Measurements from ENCODE around the gene CADM1.

CADM1 gene

DNA sequence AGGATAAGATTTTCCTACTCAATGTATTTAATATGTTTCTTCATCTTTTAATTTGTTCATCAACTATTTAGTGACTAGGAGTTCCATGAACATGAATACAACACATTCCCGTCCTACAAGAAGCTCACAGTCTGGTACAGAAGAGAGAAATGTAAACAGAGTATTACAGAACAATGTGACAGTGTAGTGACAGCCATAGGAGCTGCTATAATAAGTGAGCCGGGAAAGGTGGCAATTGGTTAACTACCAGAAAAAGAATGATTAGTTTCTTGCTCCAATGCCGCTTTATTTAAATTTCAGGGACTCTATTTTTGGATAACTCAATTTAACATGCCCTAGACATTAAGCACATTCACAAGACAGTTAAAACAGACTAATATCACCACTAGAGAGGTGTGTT lies 192.3 kb downstream of the CADM1 start:
- no peak overlapping the region for H3K4me2 ChIP-seq (ENCODE audit: insufficient read depth, low read length)
- H3K9ac ChIP-seq (ENCODE audit: low read depth, low read length) = no peak overlapping the region
- no peak for ATAC-seq (ENCODE audit: insufficient read depth, low read depth)
- DNase-seq = no peak
- H3K79me2 ChIP-seq (ENCODE audit: insufficient read depth, low read length) = no peaks in the 10 kb centered on the region
- H3K9me3 ChIP-seq (ENCODE audit: insufficient read depth, low read length, severe bottlenecking) = no peaks in the 10 kb centered on the region
- no peaks in the 10 kb centered on the region for H3K36me3 ChIP-seq (ENCODE audit: insufficient read depth, low read length)
- H2AFZ ChIP-seq (ENCODE audit: low read depth, low read length) = no peak overlapping the region
- no peak overlapping the region for H3K27ac ChIP-seq (ENCODE audit: low read length)
- no peak for TF ChIP-seq EZH2 (IDR thresholded peaks at IDR 0.05; ENCODE audit: borderline replicate concordance, low read depth, low read length, severe bottlenecking)
- TF ChIP-seq, protein P1, sequence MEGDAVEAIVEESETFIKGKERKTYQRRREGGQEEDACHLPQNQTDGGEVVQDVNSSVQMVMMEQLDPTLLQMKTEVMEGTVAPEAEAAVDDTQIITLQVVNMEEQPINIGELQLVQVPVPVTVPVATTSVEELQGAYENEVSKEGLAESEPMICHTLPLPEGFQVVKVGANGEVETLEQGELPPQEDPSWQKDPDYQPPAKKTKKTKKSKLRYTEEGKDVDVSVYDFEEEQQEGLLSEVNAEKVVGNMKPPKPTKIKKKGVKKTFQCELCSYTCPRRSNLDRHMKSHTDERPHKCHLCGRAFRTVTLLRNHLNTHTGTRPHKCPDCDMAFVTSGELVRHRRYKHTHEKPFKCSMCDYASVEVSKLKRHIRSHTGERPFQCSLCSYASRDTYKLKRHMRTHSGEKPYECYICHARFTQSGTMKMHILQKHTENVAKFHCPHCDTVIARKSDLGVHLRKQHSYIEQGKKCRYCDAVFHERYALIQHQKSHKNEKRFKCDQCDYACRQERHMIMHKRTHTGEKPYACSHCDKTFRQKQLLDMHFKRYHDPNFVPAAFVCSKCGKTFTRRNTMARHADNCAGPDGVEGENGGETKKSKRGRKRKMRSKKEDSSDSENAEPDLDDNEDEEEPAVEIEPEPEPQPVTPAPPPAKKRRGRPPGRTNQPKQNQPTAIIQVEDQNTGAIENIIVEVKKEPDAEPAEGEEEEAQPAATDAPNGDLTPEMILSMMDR (IDR thresholded peaks at IDR 0.05; ENCODE audit: borderline replicate concordance, extremely low read depth, low read length, poor library complexity, severe bottlenecking) = no peak
- H3K4me1 ChIP-seq (ENCODE audit: insufficient read depth, low read length) = no peaks in the 10 kb centered on the region
- peaks cover 4% of the 10 kb centered on the region for H3K27me3 ChIP-seq (ENCODE audit: insufficient read depth, low read length, poor library complexity)
- no peak overlapping the region for H3K4me3 ChIP-seq (ENCODE audit: low read depth in 1 of 2, low read length in 2 of 2)
- no peaks in the 10 kb centered on the region for H4K20me1 ChIP-seq (ENCODE audit: insufficient read depth, low read length)

DNA sequence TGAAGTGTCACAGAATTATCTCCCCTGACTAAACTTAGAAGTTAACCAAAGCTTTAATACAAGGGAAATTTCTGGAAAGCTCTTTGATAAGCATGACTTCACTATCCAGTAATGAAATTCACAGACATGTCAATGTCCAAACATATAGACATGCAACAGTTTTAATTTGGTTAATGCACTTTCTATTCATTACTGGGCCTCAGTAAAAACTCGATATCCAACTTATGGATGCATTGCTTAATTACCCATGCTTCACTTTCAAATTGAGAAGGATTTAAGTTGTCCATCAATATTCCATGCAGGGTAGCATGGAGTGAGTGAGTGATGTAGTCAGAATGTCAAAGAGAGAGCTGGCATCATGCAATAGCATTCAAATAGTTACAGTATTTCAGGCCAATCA lies 197.5 kb downstream of the CADM1 start:
- no peak overlapping the region for H3K4me2 ChIP-seq (ENCODE audit: insufficient read depth, low read length)
- H3K4me3 ChIP-seq (ENCODE audit: low read depth in 1 of 2, low read length in 2 of 2) = no peak overlapping the region
- no peak overlapping the region for H3K9ac ChIP-seq (ENCODE audit: low read depth, low read length)
- DNase-seq (no peak), ATAC-seq (ENCODE audit: insufficient read depth, low read depth) (no peak)
- H4K20me1 ChIP-seq (ENCODE audit: insufficient read depth, low read length) = no peaks in the 10 kb centered on the region
- TF ChIP-seq EZH2 (IDR thresholded peaks at IDR 0.05; ENCODE audit: borderline replicate concordance, low read depth, low read length, severe bottlenecking) = no peak
- TF ChIP-seq, protein P1 (IDR thresholded peaks at IDR 0.05; ENCODE audit: borderline replicate concordance, extremely low read depth, low read length, poor library complexity, severe bottlenecking) = no peak
- no peak overlapping the region for H2AFZ ChIP-seq (ENCODE audit: low read depth, low read length)
- H3K4me1 ChIP-seq (ENCODE audit: insufficient read depth, low read length) = no peaks in the 10 kb centered on the region
- no peak overlapping the region for H3K27ac ChIP-seq (ENCODE audit: low read length)
- no peaks in the 10 kb centered on the region for H3K79me2 ChIP-seq (ENCODE audit: insufficient read depth, low read length)
- no peaks in the 10 kb centered on the region for H3K27me3 ChIP-seq (ENCODE audit: insufficient read depth, low read length, poor library complexity)
- H3K36me3 ChIP-seq (ENCODE audit: insufficient read depth, low read length) = no peaks in the 10 kb centered on the region
- H3K9me3 ChIP-seq (ENCODE audit: insufficient read depth, low read length, severe bottlenecking) = no peaks in the 10 kb centered on the region

DNA sequence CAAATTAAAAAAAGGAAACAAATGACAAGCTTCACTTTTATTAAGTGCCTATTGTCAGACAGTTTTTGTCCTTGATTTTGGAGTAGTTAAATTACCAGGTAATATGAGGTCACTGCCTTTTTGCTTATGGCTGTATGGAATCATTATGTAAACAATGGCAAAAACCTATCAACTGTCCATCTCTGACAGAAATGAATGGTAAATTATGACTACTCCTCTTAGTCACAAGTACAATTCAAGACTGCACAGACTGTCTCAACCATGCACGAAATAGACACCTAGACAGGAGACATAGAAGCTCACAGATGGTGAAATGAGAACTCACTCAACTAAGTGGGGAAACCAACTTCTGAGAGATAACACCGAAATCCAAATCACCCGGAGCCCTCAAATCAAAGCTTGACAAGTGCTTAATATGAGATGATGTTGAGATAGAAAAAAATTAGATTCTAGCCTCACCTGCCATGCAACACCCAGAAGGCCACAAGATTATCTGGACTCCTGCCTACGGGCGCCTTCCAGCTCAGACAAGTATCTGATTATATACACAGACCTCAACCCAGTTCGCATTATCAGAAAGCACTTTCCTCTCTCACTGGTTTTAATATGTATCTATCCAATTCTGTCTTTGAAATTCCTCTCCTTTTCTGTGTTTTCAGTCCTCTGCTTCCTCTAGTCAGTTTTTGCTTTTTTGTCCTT lies 199.3 kb downstream of the CADM1 start:
- Histone ChIP-seq H3K79me2 (ENCODE audit: insufficient read depth, low read length) (no peaks in the 10 kb centered on the region), H3K4me1 (ENCODE audit: insufficient read depth, low read length) (no peaks in the 10 kb centered on the region), H3K9me3 (ENCODE audit: insufficient read depth, low read length, severe bottlenecking) (no peaks in the 10 kb centered on the region), H2AFZ (ENCODE audit: low read depth, low read length) (no peak overlapping the region), H4K20me1 (ENCODE audit: insufficient read depth, low read length) (no peaks in the 10 kb centered on the region), H3K27ac (ENCODE audit: low read length) (no peak overlapping the region), H3K36me3 (ENCODE audit: insufficient read depth, low read length) (no peaks in the 10 kb centered on the region), H3K4me2 (ENCODE audit: insufficient read depth, low read length) (no peak overlapping the region), H3K9ac (ENCODE audit: low read depth, low read length) (no peak overlapping the region), H3K4me3 (ENCODE audit: low read depth in 1 of 2, low read length in 2 of 2) (no peak overlapping the region), H3K27me3 (ENCODE audit: insufficient read depth, low read length, poor library complexity) (no peaks in the 10 kb centered on the region)
- DNase-seq (no peak), ATAC-seq (ENCODE audit: insufficient read depth, low read depth) (no peak)
- TF ChIP-seq, protein P1 (IDR thresholded peaks at IDR 0.05; ENCODE audit: borderline replicate concordance, extremely low read depth, low read length, poor library complexity, severe bottlenecking) = no peak
- TF ChIP-seq EZH2 (IDR thresholded peaks at IDR 0.05; ENCODE audit: borderline replicate concordance, low read depth, low read length, severe bottlenecking) = no peak

All from DND-41 (cell line).